ENCODE measurements around the gene OR1D5.
"Not testable (repeated sequence)": the region's sequence is repeated elsewhere in the genome, so short reads cannot be mapped to it uniquely, and the experiment has no call there.

The OR1D5 gene

GRCh38 chr17:3063507-3063906, at the start of gene OR1D5:
Gene OR1D5, minus strand, starts transcription at chr17:3063607. Its CDS starts 0 bp downstream, at chr17:3063607.
- DNase-seq: not testable (repeated sequence)

DNA sequence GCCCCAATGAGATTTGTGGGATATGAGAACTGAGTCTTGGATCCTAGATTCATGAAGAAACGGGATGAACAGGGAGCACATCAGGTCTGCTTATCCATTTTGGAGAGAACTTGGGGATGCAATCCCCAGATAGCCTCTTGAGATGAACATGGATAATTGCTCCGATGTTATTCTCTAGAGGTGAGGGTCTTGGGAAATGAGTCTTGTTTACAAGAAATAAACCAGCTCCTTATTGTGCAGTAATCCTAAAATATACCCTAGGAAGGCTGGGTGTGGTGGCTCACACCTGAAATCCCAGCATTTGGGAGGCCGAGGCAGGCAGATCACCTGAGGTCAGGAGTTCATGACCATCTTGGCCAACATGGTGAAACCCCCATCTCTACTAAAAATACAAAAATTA, 40.9 kb upstream of the OR1D5 start, which contains the start of gene OR1D2:
TSS of gene OR1D2 (minus strand) at position 101 of the 400 bp plus-strand sequence. CDS start 11,426 bp downstream, outside the sequence.
- DNase-seq: no peak

DNA sequence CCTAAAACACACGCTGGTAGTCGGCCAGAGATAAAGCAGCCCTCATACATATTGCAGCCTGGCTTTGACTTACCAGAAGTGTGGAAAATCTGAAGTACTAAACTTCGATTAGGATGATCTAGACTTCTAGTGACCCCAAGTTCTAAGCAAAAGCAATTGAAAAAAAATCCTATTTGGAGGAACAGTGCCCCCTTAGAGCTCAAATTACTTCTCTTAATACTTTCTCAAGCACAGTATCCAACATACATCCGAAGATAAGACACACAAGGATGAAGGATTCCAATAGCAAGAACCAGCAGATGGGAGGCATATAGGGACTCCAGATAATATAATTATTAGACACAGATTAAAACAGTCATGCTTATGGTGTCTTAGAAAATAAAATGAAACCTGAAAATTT, 10.4 kb upstream of the OR1D5 start:
- DNase-seq: not testable (repeated sequence)

GRCh38 chr17:3065192-3065591, 1.8 kb upstream of the OR1D5 start:
- not testable (repeated sequence) for DNase-seq

DNA sequence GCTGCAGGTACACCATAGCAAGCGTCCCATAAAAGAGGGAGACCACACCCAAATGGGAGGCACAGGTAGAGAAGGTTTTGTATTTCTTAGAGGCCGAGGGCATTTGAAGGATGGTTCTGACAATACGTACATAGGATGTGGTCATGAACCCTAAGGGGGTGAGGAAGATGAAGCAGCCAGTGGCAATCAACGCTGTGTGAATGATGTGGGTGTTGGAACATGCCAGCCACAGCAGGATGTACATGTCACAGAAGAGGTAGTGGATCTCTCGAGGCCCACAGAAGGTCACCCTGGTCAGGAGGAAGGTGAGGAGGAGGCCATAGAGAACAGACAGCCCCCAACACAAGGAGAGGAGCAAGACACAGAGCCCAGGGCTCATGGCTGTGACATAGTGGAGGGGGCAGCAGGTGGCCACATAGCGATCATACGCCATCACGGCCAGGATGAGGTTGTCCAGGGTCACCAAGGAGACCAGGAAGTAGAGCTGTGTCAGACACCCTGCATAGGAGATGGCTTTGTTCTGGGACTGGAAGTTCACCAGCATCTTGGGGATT, 506 bp downstream of the OR1D5 start:
- DNase-seq: not testable (repeated sequence)

- DNase-seq: not testable (repeated sequence)
Measured at GRCh38 chr17:3054868-3055267, 8.5 kb downstream of the OR1D5 start.

DNA sequence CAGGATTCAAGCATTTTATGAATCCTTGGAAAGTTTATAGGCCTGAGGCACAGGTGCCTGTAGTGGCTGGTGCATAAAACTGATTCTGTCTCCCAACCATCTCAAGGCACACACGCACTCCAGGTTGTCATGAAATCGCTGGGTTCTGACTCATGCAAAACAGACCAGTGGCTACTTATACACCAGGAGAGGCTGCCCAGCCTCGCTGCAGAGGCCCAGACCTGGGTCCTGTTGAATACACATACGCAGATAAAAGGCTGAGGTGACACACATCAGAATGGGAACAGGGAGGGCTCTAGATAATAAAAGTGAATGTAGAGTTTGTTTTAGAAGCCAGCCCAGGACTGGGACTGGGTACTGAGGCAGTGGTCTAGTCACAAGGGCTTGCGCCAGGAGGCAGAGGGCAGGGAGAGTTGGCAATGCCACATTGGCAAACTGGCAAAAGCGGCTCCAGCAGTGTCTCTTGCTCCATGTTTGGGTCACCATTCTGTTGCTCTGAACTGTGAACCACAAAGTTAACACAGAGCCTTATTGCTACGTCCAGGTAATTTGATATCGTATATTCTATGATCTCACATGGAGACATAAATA, 13.6 kb downstream of the OR1D5 start:
- no peak for DNase-seq

DNA sequence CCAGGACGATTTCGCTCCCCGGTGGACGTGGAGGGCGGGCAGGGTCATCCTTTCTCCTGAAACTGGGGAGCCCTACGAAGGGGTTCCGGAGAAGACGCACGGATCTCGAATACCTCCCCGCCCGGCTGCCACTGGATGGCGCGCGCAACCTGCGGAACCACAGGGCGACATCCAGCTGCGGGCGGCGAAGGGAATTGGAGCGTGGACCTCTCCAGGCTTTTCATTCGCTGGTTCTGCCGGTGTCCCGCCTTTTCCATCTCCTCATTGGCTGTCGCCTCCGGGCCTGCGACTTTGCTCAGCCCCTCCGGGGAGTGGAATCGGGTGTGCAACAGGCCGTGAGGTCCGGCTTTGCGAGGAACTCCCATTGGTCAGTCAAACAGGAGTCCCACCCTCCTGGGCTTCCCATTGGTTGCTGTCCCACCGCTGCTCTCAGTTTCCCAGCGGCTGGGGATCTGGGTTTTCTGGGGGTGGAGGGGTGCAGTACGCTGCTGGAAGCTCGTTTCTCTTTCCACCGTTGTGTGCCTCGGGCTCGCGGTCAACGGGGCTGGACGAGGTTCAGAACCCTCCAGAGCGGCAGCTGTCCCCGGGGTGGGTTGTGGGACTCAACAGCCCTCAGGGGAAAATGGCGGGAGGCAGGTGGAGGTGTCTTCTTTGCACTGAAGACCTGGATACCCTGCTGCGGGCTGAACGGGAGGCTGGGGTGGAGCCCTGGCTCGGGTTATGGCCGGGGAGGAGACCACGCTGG, 14.5 kb downstream of the OR1D5 start:
- DNase-seq: peak; percentile 94 to 96

DNA sequence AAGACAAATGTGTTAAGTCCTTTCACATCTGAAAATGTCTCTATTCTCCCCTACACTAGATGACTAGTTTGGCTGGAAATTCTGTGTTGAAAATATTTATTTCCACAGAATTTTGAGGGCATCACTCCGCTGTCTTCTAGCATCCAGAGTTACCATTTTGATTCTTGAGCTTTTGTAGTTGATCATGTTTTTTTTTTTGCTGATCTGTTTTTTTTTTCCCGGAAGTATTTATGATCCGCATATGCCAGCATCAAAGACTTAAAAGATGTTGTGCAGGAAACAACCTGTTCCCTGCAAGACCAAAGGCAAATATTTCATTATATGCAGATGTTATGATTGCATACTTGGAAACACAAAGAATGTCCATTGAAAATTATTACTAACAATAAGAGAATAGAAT, 16.7 kb downstream of the OR1D5 start:
- no peak for DNase-seq

GRCh38 chr17:3043737-3044365, 19.6 kb downstream of the OR1D5 start:
- DNase-seq: peak; percentile 18 to 48

DNA sequence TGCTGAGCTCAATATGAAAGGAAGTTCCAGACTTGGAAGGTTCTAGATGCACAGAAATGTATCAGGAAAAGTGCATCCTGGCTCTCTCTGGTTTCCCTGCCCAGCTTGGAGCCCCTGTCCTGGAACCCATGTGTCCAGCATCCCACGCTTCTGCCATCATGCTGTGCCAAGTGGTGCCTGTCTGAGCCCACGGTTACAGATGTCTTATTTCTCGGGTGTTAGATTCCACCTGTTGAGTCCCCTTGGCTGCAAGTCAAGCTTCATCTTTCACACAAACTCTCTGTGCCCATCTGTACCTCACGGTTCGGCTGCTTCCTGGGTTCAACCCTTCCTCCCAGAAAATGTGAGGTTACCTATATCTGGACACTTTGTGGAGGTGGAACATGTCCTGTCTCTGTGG, 22.5 kb downstream of the OR1D5 start:
- DNase-seq: no peak

DNA sequence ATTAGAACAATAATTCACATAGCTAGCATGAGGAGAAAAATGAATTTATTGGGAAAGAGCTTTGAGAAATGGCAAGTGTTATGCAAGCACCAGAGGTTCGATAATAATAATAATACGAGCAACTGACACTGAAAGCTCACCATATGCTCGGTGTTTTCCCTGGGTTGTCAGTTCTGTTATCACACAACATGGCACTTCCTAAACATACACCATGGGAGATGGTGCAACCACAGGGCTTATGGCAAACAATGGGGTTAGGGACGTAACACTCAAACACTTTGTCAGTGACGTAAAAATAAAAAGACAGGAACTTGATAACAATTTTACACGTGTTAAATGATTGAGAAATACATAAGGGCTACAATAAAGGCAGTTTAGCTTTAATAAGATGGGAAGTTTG, 23.7 kb downstream of the OR1D5 start:
- DNase-seq: no peak

- no peak for DNase-seq
Measured at GRCh38 chr17:3038941-3039340, 24.5 kb downstream of the OR1D5 start.

- DNase-seq: no peak
Measured at GRCh38 chr17:3037259-3037658, 26.1 kb downstream of the OR1D5 start.

GRCh38 chr17:3036800-3037199, 26.6 kb downstream of the OR1D5 start:
- no peak for DNase-seq

- DNase-seq: no peak
Measured at GRCh38 chr17:3035968-3036280, 27.5 kb downstream of the OR1D5 start.

DNA sequence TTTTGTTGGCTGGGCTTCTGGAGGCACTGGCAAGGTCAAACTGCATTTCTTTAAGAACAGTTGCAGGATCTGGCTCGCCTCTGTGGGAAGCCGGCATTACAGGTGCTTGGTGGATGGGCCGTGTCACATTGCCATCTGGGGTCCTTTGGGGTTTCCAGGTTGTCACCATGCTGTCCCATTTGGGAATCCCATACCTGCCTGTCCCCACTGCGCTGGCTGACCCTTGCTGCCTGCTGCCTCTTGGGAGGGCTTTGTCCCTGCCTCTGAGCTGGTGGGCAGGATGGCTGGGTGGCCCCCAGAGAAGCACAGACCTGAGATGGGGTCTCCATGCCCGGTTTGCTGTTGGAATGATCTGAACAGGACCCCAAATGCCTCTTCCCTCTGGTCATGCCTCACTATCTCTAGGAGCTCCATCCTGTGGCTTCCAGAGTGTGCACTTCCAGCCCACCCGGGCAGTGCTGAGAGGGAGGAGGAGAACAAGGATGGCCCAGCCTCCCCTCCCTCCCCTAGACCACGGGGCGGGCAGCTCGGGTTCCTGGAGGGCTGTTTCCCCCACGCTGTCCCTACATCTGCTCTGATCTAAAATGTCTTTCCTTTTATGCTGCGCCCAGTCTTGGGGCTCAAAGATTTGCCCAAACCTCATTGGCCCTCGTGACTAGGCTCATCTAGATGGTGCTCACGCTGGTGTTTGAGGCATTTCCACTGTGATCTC, 28.0 kb downstream of the OR1D5 start:
- DNase-seq: no peak

DNA sequence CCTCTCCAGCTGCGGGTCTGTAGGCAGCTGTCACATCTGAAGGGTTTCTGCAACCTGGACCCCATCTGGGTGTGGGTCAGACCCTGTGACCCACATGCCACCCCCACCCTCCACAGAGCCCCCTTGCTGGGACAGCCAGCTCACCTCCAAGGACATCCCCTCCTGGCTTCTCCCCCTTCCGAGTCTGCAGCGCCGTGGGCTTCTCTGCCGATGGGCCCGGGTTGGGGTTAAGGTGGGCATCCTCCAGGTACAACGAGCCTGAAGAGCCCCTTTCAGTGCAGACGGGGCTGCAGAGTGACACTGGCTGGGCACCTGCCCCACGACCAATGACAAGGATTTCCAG, 28.9 kb downstream of the OR1D5 start:
- no peak for DNase-seq

DNA sequence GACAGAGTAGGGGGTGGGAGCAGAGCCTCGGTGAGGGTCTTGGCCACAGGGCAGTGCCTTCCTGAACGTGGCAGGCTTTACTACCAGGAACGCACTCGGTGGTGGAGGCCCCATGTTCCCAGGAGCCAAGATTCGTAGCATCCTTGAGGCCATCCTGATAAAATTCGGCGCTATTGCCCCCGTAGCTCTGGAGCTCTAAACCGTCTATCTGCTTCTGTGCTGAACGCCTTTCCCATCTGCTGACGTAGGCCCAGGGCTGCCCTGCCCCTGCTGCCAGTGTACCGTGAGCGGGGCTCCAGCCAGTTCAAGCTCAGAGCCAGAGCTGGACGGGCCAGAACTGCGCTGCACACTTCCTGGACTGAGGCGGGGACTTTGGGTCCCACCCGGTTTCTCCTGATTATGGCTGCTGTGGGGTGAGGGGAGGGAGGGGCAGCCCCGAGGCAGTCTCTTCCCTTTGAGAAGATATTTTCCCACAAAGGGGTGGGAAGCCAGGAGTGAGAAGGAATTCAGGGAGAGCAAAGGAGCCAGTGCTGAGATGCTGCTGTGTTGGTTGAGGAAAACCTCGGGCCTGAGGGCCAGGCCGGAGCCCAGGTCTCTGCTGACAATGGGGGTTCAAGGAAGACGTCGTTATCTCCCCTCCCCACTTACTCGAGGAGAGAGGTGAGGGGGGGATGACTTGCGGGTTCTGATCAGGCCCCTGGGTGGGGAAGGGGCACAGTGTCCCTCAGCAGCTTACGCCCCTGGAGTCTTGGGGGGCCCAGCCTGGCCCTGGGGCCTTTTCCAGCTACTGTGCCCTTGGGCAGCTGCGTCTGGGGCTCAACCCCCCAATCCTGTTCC, 29.4 kb downstream of the OR1D5 start:
- no peak for DNase-seq

DNA sequence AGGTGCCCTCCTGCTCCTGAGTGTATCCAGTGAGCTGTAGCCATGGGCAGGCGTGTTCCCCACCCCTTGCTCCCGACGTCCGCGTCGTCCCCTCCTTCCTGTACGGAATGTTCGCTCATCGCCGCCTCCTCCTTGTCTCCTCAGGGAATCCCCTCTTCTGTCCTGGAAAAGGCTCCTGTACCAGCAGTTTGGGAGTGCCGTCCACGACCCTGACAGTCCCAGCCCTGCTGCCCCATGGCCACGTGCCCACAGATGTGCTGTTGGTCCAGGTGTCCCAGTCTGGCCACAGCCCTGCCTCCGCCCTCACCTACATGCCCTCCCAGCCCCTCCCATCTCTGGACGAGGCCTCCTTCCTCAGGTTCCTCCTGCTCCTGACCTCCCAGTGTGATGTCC, 30.2 kb downstream of the OR1D5 start:
- no peak for DNase-seq

DNA sequence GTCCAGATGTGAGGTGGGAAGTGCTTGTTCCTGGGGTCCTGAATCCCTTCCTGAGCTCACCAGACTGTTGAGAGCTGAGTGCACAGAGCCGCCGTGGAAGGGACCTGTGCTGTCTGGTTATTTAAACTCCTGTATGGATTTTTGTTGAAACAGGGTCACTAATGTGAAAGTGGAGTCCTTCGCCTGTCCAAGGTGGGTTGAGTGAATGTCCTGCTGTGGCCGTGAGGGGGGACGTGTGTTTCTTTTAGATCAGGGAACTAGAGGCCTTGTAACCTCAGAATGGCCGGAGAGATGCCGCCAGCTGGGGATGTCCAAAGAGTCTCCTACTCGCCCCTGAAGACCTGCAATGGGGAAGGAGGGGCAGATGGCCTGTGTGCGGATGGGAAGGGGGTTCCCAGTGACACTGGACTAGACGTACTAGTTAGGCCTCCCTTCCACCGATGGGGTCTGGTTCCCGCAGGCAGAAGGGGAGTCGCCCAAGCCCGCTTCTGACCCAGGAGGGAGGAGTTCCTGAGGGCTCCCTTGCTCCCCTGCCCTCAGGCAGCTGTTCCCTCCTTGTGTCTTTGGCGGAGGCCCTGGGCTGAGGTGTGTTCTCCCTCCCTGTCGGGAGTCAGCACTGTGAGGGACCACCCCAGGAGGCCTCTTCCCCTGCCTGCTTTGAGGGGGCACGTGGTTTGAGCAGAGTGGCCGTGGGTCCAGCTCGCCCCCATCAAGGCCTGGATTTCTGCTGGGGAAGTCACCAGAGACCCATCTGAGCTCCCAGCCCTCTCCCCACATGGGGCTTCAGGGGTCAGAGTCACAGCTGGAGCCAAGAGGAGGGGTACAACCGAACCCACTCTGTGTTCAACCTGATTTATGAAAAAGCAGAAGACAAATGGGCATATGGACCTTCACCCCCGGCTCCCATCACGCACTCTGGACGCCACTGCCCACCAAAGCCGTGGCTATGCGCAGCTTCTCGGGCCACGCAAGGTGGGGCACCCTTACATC, 30.9 kb downstream of the OR1D5 start:
- no peak for DNase-seq
